Globus pallidus (tissue), 1 donor: ENCODE data around the gene DMRT1.
A peak's percentile ranks its signal among the peaks of the same experiment; 100 is the strongest.
"Not testable (repeated sequence)": the region's sequence is repeated elsewhere in the genome, so short reads cannot be mapped to it uniquely, and the experiment has no call there.

Experiments used
- DNase-seq: peaks from one replicate; pipeline ENCODE4 v3.0.0-alpha.2; 2015; ENCODE audit warnings: low spot score

DMRT1 gene

DNA sequence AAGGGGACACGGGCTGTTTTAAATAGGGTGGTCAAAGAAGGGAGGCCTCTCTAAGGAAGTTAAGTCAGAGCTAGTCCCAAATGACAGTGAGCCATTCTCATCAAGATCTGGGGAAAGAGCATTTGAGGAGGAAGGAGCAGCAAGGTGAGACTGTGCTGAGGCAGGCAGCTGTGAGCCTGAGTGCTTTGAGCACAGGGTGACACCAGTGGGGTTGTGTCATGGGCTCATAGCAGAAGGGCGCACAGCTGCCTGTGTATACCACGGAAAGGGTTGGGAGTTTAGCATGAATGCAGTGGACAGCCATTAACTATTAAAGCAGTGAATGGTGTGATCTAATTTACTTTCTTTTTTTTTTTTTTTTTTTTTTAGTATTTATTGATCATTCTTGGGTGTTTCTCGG is 19.2 kb downstream of the DMRT1 start:
- DNase-seq = no peak

DNA sequence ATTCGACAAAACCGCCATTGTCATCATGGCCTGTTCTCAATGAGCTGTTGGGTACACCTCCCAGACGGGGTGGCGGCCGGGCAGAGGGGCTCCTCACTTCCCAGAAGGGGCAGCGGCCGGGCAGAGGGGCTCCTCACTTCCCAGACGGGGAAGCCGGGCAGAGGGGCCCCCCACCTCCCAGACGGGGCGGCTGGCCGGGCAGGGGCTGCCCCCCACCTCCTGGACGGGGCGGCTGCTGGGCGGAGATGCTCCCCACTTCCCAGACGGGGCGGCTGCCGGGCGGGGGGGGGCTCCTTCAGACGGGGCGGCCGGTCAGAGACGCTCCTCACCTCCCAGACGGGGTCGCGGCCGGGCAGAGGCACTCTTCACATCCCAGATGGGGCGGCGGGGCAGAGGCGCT is 20.0 kb downstream of the DMRT1 start:
- DNase-seq = not testable (repeated sequence)

DNA sequence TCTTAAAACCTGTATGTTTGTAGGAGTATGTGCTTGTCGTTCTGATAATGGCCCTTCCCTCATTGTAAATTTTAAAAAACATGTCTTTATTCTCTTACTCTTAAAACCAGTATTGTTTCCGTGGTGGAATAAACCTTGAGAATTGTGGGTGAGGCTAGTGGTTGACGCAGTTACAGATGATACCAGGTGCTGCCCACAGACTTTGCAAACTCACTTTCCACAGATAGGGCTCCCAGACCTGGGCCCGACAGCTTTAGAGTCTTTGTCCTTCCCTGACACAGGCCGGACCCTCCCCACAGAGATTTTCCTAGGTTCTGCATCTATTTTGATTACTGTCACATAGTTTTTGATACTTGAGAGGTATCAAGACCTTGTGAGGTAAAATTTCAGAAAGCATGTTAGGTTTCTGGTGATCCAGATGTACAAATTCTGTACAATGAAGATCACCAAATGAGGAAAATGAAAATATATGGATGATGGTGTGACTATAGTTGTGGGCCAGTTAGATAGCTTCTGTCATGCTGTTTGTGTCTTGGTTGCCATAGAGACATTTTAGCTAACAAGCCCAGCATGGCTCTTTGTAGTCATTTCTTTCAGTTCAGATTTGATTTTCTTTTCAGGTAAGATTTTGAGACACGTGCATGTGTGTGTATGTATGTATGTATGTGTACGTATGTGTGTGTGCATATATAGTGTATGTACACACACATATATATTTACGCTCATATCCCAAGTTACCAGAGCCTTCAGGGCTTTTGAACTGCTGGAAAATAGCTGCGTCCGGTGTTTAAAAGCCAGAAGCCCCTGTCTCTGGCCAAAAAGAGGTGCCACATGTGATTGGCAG is 33.8 kb downstream of the DMRT1 start:
- DNase-seq = no peak

DNA sequence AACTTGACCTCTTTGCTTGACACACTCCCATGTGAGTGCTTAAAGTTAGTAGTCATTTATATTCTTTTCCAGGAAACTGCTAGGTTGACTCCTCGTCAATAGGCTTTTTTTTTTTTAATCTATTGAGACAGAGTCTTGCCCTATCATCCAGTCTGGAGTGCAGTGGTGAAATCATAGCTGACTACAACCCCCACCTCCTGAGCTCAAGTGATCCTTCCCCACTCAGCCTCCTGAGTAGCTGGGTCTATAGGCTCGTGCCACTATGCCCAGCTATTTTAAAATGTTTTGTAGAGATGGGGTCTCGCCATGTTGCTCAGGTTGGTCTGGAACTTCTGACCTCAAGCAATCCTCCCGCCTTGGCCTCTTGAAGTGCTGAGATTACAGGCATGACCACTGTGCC is 34.9 kb downstream of the DMRT1 start:
- DNase-seq = no peak

DNA sequence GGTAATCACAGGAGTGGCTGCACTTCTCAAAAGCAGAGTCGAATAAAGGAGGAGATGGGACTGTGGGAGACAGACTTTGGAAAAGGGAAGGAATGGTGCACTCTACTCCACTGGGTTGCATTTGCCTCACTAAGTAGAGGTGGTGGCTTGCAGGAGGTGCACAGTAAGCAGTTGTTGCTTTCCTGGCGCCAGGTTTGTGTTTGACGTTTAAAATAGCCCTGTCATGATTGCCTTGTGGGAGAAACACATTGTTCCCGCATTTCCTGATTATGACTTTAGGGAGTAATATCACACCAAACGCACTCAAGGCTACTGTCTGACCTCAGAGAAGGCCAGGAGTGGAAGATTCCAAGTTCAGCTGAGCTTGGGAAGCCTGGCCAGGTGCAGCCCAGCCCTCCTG is 36.7 kb downstream of the DMRT1 start:
- no peak for DNase-seq

DNA sequence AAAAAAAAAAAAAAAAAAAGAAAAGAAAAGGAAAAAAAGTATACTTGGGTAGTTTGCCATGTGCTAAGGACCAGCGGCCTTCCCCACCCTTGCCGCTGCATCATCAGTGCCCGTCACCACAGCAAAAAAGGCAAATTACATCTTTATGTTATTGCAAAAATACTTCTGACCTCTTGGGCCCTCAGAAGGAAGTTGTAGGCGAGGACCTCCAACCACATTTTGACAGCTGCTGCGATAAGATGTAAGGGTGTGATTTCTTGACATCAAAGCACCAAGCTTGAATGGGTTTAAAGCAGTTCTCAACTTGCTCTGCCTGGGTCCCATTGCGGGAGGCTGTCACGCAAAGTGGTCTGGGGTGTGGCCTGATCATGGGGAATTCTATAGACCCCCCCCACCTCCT is 39.2 kb downstream of the DMRT1 start:
- DNase-seq = no peak

DNA sequence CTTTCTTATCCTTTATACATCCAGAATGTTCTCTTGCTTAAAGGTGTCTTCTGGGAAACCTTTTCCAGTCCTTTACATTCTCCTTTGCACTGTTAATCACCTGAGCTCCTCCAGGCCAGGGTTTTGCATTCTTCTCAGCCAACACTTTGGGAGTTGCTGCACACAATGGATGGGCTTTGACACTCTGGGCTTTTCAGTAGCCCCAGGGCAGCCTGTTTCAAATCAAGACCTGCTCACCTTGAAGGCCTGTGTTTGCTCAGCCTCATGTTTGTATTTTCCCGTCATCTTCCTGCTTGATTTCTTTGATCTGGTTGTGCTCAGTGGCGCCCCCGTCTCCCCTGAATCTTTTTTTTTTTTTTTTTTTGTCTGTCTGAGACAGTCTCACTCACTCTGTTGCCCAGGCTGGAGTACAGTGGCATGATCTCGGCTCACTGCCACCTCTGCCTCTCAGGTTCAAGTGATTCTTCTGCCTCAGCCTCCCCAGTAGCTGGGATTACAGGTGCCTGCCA is 41.0 kb downstream of the DMRT1 start:
- DNase-seq = no peak

DNA sequence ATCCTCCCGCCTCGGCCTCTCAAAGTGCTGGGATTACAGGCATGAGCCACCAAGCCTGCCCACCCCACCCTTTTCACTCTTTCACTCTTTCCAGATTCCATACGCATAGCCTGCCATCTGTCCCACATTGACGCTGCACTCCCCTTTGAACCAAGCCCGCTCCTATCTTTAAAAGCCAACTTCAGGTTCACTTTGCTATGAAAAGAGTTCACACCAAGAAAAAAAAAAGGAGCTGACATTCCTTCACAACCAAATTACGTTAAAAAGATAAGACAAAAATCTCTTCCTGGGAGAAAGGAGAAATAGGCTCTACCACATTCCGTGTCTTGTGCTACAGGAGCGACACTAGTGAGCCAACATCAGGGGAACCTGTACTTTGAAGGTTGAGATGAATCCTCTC is 41.5 kb downstream of the DMRT1 start:
- no peak for DNase-seq

DNA sequence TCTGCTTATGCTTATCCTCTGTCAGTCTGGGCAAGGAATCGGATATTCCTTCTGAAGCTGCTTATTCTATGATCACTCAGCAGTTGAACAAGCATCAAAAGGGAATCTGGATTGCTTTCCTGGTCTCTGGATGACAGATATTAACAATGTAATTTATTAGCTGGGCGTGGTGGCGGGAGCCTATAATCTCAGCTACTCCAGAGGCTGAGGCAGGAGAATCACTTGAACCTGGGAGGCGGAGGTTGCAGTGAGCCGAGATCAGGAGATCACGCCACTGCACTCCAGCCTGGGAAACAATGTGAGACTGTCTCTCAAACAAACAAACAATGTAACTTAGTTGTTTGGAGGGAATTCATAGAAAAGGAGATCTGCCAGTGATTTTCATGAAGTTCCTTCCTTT is 45.4 kb downstream of the DMRT1 start:
- no peak for DNase-seq

DNA sequence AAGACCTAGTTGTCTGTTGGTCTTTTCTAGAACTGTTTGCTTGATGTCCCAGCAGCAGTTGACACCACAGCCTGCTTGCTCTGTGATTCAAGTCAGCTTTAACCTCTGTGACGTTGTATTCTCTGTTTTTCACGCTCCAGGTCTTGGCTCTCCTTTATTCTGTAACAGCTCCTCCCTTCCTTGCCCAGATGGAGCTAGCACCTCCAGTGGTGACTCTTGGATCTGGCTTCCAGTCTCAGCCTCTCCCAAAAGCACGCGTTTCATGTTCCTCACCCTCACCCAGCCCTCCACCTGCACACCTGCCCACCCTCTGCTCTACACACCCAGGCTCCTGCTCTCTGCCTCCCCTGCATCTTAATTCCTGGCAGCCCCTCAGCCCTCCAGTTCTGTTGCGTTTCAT is 50.6 kb downstream of the DMRT1 start:
- DNase-seq = no peak

DNA sequence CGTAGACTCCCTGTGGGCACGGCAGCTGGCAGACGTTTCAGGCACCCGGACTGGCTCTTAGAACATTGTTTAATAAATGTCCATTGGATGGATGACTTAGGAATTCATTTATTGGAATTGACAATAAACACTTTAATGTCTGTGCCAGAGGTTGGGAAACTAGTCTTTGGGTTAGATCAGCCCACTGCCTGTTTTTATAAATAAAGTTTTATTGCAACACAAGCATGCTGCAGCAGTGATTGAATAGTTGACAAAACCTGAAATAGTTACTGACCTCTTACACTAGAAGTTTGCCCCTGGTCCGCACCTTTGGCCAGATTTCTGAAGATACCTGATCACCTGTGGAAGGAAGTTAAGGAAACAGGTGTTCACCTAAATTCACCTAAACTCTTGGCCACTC is 51.6 kb downstream of the DMRT1 start:
- no peak for DNase-seq

DNA sequence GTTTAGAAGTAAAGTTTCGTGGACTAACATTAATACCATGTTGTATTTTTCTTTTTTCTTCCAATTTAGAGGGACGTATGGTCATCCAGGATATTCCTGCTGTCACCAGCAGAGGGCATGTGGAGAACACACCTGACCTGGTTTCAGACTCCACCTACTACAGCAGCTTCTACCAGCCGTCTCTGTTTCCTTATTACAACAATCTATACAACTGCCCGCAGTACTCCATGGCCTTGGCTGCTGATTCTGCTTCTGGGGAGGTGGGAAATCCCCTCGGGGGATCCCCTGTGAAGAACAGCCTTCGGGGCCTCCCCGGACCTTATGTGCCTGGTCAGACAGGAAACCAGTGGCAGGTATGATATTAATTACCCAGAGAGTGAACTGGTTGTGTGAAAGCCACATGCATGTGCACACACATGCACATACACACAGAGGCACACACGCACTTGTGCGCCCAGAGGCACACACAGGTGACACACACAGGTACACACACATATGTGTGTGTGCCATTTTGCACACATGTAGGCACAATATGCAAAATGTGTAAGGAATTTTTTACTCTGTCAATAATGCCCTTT is 52.4 kb downstream of the DMRT1 start:
- peak; percentile 27 for DNase-seq

DNA sequence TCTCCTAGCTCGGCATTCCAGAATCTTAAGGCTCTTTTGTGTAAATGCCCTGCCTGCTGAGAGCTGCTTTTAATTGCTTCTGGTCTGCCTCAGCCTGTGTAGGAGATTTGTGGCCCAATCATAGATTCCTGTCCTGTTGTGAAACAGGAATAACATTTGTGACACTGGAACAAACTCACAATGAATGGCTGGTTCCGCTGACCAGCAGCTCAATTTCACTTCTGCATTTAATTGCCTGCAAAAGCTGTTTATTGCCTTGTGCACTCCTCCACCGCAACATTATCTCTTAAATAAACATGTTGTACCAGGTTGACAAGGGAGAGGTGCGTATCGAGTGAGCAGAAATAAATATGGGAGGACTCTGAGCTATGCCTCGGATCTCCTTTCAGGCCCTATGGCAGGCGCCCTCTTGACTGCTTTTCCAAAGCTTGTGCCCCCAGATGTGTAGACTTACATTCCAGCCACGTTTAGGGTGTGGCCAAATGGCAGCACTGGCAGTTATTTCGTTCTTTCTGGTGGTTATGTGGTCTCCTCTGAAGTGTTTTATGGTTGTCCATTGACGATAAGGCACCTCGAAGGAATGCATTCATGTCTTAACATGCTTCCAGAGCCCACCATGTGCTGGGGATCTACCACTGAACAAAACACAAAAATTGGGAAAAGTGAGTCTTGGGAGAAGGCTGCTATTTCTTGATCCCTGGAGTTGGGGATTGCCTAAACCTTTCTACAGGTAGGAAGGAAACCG is 58.1 kb downstream of the DMRT1 start:
- DNase-seq = peak; percentile 36

DNA sequence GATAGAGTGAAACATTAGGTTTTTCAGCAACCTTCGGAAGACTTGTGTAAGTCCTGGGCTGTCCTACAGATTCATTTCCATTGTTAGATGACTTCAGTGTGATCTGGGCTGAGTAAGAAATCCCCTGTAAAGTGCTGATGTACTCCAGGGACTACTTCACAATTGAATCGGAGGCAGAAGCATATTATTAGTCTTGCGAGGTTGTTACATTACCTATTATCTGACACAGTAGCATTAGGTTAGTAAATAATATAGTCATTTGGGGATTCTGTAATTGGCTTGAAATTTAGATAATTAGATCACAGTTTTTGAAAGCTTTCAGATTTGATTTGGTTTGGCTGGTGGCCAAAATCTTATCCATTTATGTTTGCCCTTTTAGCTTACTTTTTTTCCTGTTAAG is 62.4 kb downstream of the DMRT1 start:
- no peak for DNase-seq

DNA sequence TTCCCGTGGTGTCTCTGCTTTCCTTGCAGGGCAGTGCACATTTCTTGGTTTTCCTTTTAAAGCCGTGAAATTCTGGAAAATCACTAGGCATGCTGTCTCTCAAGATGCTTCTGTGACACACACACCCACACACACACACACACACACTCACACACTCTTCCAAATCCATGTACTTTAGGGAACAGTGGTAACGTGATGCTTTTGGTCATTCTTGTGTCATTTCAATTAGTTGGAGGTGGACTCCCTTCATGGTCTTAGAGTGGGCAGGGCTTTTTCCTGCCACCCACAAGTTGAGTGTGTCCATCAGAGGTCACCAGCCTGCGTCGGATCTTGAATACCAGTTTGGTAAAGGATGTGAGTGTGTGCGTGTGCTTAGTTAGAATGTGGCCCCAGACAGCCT is 64.4 kb downstream of the DMRT1 start:
- DNase-seq = no peak

DNA sequence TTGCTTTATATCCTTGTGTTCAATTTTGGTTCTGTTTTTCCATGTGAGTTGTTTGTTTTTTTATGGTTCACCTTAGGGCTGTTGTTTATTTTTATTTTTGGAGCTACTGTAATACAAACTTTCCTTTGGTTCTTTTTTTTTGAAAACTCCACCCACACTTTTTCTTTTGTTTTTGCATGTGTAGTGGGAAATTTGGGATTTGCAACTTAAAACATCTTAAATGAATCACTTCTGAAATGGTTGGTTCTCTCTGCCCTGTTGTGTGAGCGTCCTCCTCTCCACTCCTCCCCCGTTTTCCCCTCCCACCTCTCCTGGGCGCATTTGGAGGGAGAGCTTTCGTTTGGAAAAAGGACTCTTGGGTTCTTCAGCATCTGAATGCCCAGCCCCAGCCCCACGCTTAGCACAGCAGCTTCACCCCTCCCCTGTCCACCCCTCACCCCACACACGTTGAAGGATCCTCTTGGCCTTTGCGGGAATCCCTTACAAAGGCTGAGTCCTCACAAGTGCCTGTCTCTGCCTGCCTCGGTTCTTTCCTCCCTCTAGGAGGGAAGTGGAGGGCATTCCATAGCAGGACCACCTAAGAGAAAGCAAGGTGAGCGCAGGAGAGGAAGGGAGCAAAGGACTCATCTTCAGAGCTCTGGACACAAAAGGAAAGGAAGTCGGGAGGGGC is 67.2 kb downstream of the DMRT1 start:
- no peak for DNase-seq

DNA sequence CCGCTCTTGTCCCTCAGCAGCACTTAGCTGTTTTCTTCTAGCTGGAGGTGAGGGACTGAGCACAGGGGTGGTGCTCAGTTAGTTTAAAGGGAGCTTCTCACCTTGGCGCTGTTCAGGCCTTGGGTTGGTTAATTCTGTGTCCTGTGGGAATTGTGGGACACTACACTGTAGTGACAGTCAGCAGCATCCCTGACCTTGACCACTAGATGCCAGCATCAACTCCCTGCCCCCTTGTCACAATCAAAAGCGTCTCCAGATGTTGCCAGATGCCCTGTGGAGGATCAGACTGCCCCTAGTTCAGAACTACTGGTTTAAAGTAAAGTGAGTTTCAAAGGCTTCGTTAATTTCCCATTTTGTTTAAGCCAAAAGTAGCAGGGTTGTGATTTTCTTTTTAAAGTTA is 69.5 kb downstream of the DMRT1 start:
- DNase-seq = no peak

DNA sequence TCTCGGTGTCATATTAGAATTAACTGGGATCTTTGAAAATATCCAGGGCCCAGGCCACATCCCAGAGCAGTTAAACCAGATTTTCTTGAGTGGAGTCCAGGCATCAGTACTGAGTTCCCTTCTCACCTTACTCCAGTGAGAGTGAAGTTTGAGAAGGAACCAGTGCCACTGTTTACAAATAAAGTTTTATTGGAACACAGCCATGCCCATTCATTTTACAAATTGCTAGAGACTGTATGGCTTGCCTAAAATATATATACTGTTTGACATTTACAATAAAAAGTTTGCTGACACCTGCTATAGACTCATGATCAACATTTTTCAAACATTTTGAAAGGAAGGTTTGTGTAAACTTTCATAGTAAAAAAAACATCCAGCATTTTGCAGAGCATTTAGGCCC is 71.3 kb downstream of the DMRT1 start:
- no peak for DNase-seq

DNA sequence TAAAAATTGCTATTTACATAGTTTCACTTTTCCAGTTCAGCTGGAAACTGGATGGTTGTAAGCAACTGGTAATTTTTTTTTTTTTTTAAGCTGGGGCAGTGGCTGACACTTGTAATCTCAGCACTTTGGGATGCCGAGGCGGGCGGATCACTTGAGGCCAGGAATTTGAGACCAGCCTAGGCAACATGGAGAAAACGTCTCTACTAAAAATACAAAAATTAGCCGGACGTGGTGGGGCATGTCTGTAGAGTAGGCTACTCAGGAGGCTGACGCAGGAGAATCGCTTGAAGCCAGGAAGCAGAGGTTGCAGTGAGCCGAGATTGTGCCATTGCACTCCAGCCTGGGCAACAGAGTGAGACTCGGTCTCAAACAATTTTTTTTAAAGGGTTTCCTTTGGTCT is 72.0 kb downstream of the DMRT1 start:
- not testable (repeated sequence) for DNase-seq

DNA sequence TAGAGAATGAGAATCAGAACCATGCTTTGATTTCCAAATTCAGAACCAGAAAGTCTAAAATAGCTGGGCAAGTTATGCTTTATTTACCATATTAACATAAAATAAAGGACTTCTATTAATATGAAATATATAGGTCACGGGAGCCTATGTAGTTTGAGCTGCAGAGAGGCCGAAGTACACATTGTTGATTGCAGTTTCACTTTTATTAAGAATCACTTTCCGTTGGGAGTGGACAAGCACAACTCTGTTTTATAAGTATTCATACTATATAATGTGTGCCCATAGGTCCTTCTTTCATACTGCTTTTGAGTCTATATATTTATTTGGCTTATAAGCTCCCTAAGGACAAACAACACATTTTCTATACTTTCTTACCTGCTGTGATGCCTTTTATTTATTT is 76.2 kb downstream of the DMRT1 start:
- no peak for DNase-seq

DNA sequence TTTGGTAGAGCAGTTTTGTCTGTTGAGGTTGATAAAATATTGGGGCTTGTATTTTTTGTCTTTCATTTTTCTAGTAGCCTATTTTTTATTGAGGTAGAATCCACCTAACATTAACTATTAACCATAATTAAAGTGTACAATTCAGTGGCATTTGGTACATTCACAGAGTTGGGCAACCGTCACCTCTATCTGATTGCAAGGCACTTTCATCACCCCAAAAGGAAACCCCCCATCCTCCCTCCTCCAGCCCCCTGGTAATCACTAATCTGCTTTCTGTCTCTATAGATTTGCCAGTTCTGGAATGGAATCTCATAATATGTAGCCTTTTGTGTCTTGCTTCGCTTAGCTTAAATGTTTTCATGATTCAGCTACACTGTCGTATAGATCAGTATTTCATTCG is 79.4 kb downstream of the DMRT1 start:
- DNase-seq = no peak

DNA sequence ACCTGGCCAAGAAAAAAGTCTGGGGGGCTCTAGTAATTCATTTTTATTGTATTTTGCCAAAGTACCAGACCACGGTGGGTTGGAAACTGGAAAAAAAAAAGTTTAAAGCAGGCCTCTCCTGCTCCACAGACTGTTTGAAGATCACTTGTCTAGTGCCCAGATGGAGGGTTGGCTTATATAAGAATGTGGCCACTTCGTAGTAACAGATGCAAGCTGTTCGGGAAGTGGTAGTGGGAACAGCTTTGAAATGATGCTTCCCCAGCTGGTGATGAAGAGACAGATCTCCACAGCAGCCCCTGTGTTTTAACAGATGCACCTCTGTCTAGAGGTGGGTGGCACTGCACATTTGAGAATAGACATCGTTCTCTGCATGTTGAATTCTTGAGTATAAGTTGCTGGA is 80.7 kb downstream of the DMRT1 start:
- DNase-seq = no peak

DNA sequence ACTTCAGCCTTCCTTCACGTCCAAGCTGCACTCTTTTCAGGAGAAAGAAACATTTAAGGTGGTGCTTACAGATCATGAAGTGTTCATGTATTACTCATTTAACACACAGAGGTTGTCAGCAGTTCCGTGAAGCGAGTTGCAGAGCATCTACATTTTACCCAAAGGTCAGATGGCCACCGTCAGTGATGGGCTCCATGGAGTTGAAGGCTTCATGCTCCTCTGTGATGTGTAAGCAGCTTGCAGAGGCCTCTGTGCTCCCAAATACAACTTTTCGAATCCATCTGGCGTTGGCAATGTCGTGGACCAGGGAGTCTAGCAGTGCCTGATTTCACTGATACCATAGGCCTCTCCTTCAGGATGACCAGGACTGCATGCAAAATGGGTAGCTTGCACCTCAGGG is 81.2 kb downstream of the DMRT1 start:
- DNase-seq = no peak
